ENCODE measurements around the gene ZNF236. TPM values are rescaled to one million over a fixed set of nuclear protein-coding genes. Genes with fewer than 3 reads are reported as not detected.

Gene ZNF236
- total RNA-seq, 6 experiments from 2014 or later: 6.3 to 10.4 (median 8.1) TPM

- TF ChIP-seq CTCF (IDR thresholded peaks at IDR 0.05): no peak
- Mint-ChIP-seq H3K4me3 (no peak overlapping the region), H3K27ac (no peak overlapping the region), H3K9me3 (no peaks in the 10 kb centered on the region), H3K36me3 (ENCODE audit: low read depth) (peaks cover 3% of the 10 kb centered on the region; the same call in 1 of the 2 replicates), H3K4me1 (ENCODE audit: low read depth) (no peaks in the 10 kb centered on the region), H3K27me3 (ENCODE audit: insufficient read depth) (no peaks in the 10 kb centered on the region)
- no peak for DNase-seq
Observed at GRCh38 chr18:76909439-76909838, 87.1 kb downstream of the ZNF236 start.

GRCh38 chr18:76911440-76911839 lies 89.1 kb downstream of the ZNF236 start:
- peaks cover 3% of the 10 kb centered on the region; the same call in 1 of the 2 replicates for H3K36me3 Mint-ChIP-seq (ENCODE audit: low read depth)
- H3K27me3 Mint-ChIP-seq (ENCODE audit: insufficient read depth): no peaks in the 10 kb centered on the region
- H3K4me3 Mint-ChIP-seq: no peak overlapping the region
- no peaks in the 10 kb centered on the region for H3K4me1 Mint-ChIP-seq (ENCODE audit: low read depth)
- DNase-seq: no peak
- TF ChIP-seq CTCF (IDR thresholded peaks at IDR 0.05): no peak
- no peaks in the 10 kb centered on the region for H3K9me3 Mint-ChIP-seq
- no peak overlapping the region for H3K27ac Mint-ChIP-seq

GRCh38 chr18:76913583-76913982 lies 91.2 kb downstream of the ZNF236 start:
- no peaks in the 10 kb centered on the region for H3K27me3 Mint-ChIP-seq (ENCODE audit: insufficient read depth)
- no peaks in the 10 kb centered on the region for H3K4me1 Mint-ChIP-seq (ENCODE audit: low read depth)
- peaks cover 7% of the 10 kb centered on the region for H3K36me3 Mint-ChIP-seq (ENCODE audit: low read depth)
- no peak overlapping the region for H3K4me3 Mint-ChIP-seq
- DNase-seq: no peak
- TF ChIP-seq CTCF (IDR thresholded peaks at IDR 0.05): no peak
- H3K9me3 Mint-ChIP-seq: no peaks in the 10 kb centered on the region
- no peak overlapping the region for H3K27ac Mint-ChIP-seq

- no peaks in the 10 kb centered on the region for H3K9me3 Mint-ChIP-seq
- H3K27ac Mint-ChIP-seq: no peak overlapping the region
- H3K4me3 Mint-ChIP-seq: no peak overlapping the region
- no peak for TF ChIP-seq CTCF (IDR thresholded peaks at IDR 0.05)
- no peaks in the 10 kb centered on the region for H3K4me1 Mint-ChIP-seq (ENCODE audit: low read depth)
- peaks cover 7% of the 10 kb centered on the region for H3K36me3 Mint-ChIP-seq (ENCODE audit: low read depth)
- no peaks in the 10 kb centered on the region for H3K27me3 Mint-ChIP-seq (ENCODE audit: insufficient read depth)
- DNase-seq: no peak
Observed at GRCh38 chr18:76914314-76914713, 92.0 kb downstream of the ZNF236 start.

GRCh38 chr18:76914796-76915195 lies 92.4 kb downstream of the ZNF236 start:
- Mint-ChIP-seq H3K27ac (no peak overlapping the region), H3K4me3 (no peak overlapping the region), H3K4me1 (ENCODE audit: low read depth) (no peaks in the 10 kb centered on the region), H3K27me3 (ENCODE audit: insufficient read depth) (no peaks in the 10 kb centered on the region), H3K36me3 (ENCODE audit: low read depth) (peaks cover 12% of the 10 kb centered on the region), H3K9me3 (no peaks in the 10 kb centered on the region)
- no peak for TF ChIP-seq CTCF (IDR thresholded peaks at IDR 0.05)
- DNase-seq: no peak

GRCh38 chr18:76915456-76915855 lies 93.1 kb downstream of the ZNF236 start:
- Mint-ChIP-seq H3K27me3 (ENCODE audit: insufficient read depth) (no peaks in the 10 kb centered on the region), H3K27ac (no peak overlapping the region), H3K4me3 (no peak overlapping the region), H3K9me3 (no peaks in the 10 kb centered on the region), H3K4me1 (ENCODE audit: low read depth) (no peaks in the 10 kb centered on the region), H3K36me3 (ENCODE audit: low read depth) (peaks cover 14% of the 10 kb centered on the region)
- no peak for DNase-seq
- no peak for TF ChIP-seq CTCF (IDR thresholded peaks at IDR 0.05)
